ENCODE results near the gene PLXNB3. TPM values are rescaled to one million over a fixed set of nuclear protein-coding genes. Genes with fewer than 3 reads are reported as not detected.

Gene PLXNB3
- total RNA-seq, 1 donor from 2014 or later: 2.9 TPM

GRCh38 chrX:153735274-153735673 is 28.8 kb upstream of the PLXNB3 start:
- H3K9me3 ChIP-seq (replicated peaks): no peaks in the 10 kb centered on the region
- H3K36me3 ChIP-seq: peaks cover 23% of the 10 kb centered on the region
- intact Hi-C loops (cut with micrococcal nuclease): no loop called here
- no peak for DNase-seq
- no peak overlapping the region for H3K4me3 ChIP-seq
- H3K4me1 ChIP-seq: no peaks in the 10 kb centered on the region
- TF ChIP-seq CTCF (IDR thresholded peaks at IDR 0.05; ENCODE audit: borderline replicate concordance): no peak
- H3K27ac ChIP-seq (replicated peaks): no peak overlapping the region
- H3K27me3 ChIP-seq (ENCODE audit: low read depth): no peaks in the 10 kb centered on the region

GRCh38 chrX:153736071-153736820 is 27.8 kb upstream of the PLXNB3 start:
- no peak for DNase-seq
- no peak for TF ChIP-seq CTCF (IDR thresholded peaks at IDR 0.05; ENCODE audit: borderline replicate concordance)
- H3K36me3 ChIP-seq: peaks cover 19% of the 10 kb centered on the region
- H3K4me1 ChIP-seq: no peaks in the 10 kb centered on the region
- intact Hi-C loops (cut with micrococcal nuclease): no loop called here
- no peaks in the 10 kb centered on the region for H3K9me3 ChIP-seq (replicated peaks)
- H3K4me3 ChIP-seq: no peak overlapping the region
- H3K27me3 ChIP-seq (ENCODE audit: low read depth): no peaks in the 10 kb centered on the region
- no peak overlapping the region for H3K27ac ChIP-seq (replicated peaks)

GRCh38 chrX:153736871-153737441 is 27.1 kb upstream of the PLXNB3 start:
- intact Hi-C loops (cut with micrococcal nuclease): no loop called here
- H3K9me3 ChIP-seq (replicated peaks): no peaks in the 10 kb centered on the region
- no peaks in the 10 kb centered on the region for H3K4me1 ChIP-seq
- no peak overlapping the region for H3K4me3 ChIP-seq
- H3K36me3 ChIP-seq: peaks cover 14% of the 10 kb centered on the region
- H3K27me3 ChIP-seq (ENCODE audit: low read depth): no peaks in the 10 kb centered on the region
- no peak overlapping the region for H3K27ac ChIP-seq (replicated peaks)
- no peak for TF ChIP-seq CTCF (IDR thresholded peaks at IDR 0.05; ENCODE audit: borderline replicate concordance)
- no peak for DNase-seq

- no peak overlapping the region for H3K27ac ChIP-seq (replicated peaks)
- TF ChIP-seq CTCF (IDR thresholded peaks at IDR 0.05; ENCODE audit: borderline replicate concordance): no peak
- H3K27me3 ChIP-seq (ENCODE audit: low read depth): no peaks in the 10 kb centered on the region
- peaks cover 12% of the 10 kb centered on the region for H3K36me3 ChIP-seq
- no peak overlapping the region for H3K4me3 ChIP-seq
- no peaks in the 10 kb centered on the region for H3K9me3 ChIP-seq (replicated peaks)
- H3K4me1 ChIP-seq: no peaks in the 10 kb centered on the region
- no peak for DNase-seq
- intact Hi-C loops (cut with micrococcal nuclease): no loop called here
Measured at GRCh38 chrX:153738056-153738605, 25.9 kb upstream of the PLXNB3 start.

GRCh38 chrX:153739754-153740486 is 24.1 kb upstream of the PLXNB3 start:
- TF ChIP-seq CTCF (IDR thresholded peaks at IDR 0.05; ENCODE audit: borderline replicate concordance): no peak
- peaks cover 13% of the 10 kb centered on the region for H3K4me1 ChIP-seq
- H3K27ac ChIP-seq (replicated peaks): no peak overlapping the region
- intact Hi-C loops (cut with micrococcal nuclease): no loop called here
- no peaks in the 10 kb centered on the region for H3K27me3 ChIP-seq (ENCODE audit: low read depth)
- H3K9me3 ChIP-seq (replicated peaks): no peaks in the 10 kb centered on the region
- DNase-seq: no peak
- H3K36me3 ChIP-seq: peaks cover 12% of the 10 kb centered on the region
- H3K4me3 ChIP-seq: no peak overlapping the region

Measured in left ventricle myocardium inferior (tissue), 1 donor.